Neural cell (in vitro differentiated cells): Measurements from ENCODE around the gene GNG7. TPM values are rescaled to one million over a fixed set of nuclear protein-coding genes. Genes with fewer than 3 reads are reported as not detected.

Source experiments
- H2AFZ ChIP-seq: fragments of 200-600, 300-800 bp; sonication (generic), shearing (Covaris generic); 2 replicates; pipeline ENCODE4 v1.6.0; 2014; ENCODE audit warnings: low read depth, mild to moderate bottlenecking, antibody characterized with exemption, low read length, moderate library complexity
- H3F3A ChIP-seq: fragments of 200-600 bp; shearing (Covaris generic); 2 replicates; pipeline ENCODE4 v1.6.1; 2016; ENCODE audit warnings: mild to moderate bottlenecking, moderate library complexity, mixed read lengths, antibody characterized with exemption, low read length; ENCODE audit not compliant: insufficient read depth, poor library complexity, severe bottlenecking
- H3K27ac ChIP-seq: fragments of 200-600, 300-800 bp; sonication (generic), shearing (Covaris generic); 2 replicates; pipeline ENCODE4 v1.5.1; 2014; ENCODE audit warnings: mild to moderate bottlenecking, low read length, moderate library complexity
- H3K27me3 ChIP-seq: fragments of 300-800, 200-600 bp; sonication (generic), shearing (Covaris generic); 2 replicates; pipeline ENCODE4 v1.6.0; 2014; ENCODE audit warnings: mild to moderate bottlenecking, low read depth, low read length, moderate library complexity; ENCODE audit not compliant: insufficient read depth
- H3K36me3 ChIP-seq: fragments of 300-800, 200-600 bp; sonication (generic), shearing (Covaris generic); 2 replicates; pipeline ENCODE4 v1.5.1; 2014; ENCODE audit warnings: mild to moderate bottlenecking, antibody characterized with exemption, low read length, moderate library complexity; ENCODE audit not compliant: insufficient read depth
- H3K4me2 ChIP-seq: fragments of 300-800, 200-600 bp; sonication (generic), shearing (Covaris generic); 2 replicates; pipeline ENCODE4 v1.6.0; 2014; ENCODE audit warnings: mild to moderate bottlenecking, low read length
- H3K4me3 ChIP-seq: fragments of 300-800, 200-600 bp; sonication (generic), shearing (Covaris generic); 2 replicates; pipeline ENCODE4 v1.5.1; 2014; ENCODE audit warnings: mild to moderate bottlenecking, low read length, moderate library complexity
- H3K79me2 ChIP-seq: fragments of 200-600 bp; shearing (Covaris generic); replicated peaks from 2 replicates; pipeline ENCODE4 v1.6.0; 2014; ENCODE audit warnings: mild to moderate bottlenecking, low read length, moderate library complexity; ENCODE audit not compliant: insufficient read depth
- H3K9ac ChIP-seq: fragments of 300-800, 200-600 bp; sonication (generic), shearing (Covaris generic); 2 replicates; pipeline ENCODE4 v1.6.1; 2016; ENCODE audit warnings: mild to moderate bottlenecking, low read length, mixed read lengths
- H3K9me2 ChIP-seq: fragments of 200-600 bp; shearing (Covaris generic); 2 replicates; pipeline ENCODE4 v1.6.1; 2016; ENCODE audit warnings: mild to moderate bottlenecking, low read length, mixed read lengths; ENCODE audit not compliant: insufficient read depth
- H3K9me3 ChIP-seq: fragments of 200-600, 300-800 bp; sonication (generic), shearing (Covaris generic); 2 replicates; pipeline ENCODE4 v1.6.1; 2016; ENCODE audit warnings: mild to moderate bottlenecking, mixed run types, low read length, moderate library complexity, mixed read lengths
- H4K20me1 ChIP-seq: fragments of 200-600 bp; shearing (Covaris generic); 2 replicates; pipeline ENCODE4 v1.6.1; 2016; ENCODE audit warnings: mild to moderate bottlenecking, mixed run types; ENCODE audit not compliant: insufficient read depth
- EP300 ChIP-seq: fragments of 450-650 bp; conservative IDR thresholded peaks from 2 replicates; pipeline ENCODE4 v1.6.1; 2014; ENCODE audit warnings: antibody characterized with exemption, mild to moderate bottlenecking, moderate library complexity; ENCODE audit not compliant: poor library complexity, severe bottlenecking
- EZH2 ChIP-seq: fragments of 200-600, 300-800 bp; shearing (Covaris generic), sonication (generic); IDR thresholded peaks from 2 replicates; pipeline ENCODE4 v1.6.1; 2014; ENCODE audit warnings: antibody characterized with exemption, low read length, borderline replicate concordance, mild to moderate bottlenecking; ENCODE audit not compliant: insufficient read depth, poor library complexity, severe bottlenecking
- MXI1 ChIP-seq: fragments of 450-650 bp; conservative IDR thresholded peaks from 2 replicates; pipeline ENCODE4 v1.6.1; 2014; ENCODE audit warnings: antibody characterized with exemption, mild to moderate bottlenecking; ENCODE audit not compliant: poor library complexity, severe bottlenecking
- POLR2AphosphoS5 ChIP-seq: IDR thresholded peaks from 2 replicates; pipeline ENCODE4 v1.6.1; 2012
- RAD21 ChIP-seq: fragments of 450-650 bp; conservative IDR thresholded peaks from 2 replicates; pipeline ENCODE4 v1.6.1; 2014; ENCODE audit warnings: antibody characterized with exemption, mild to moderate bottlenecking, moderate library complexity
- SMC3 ChIP-seq: fragments of 450-650 bp; conservative IDR thresholded peaks from 2 replicates; pipeline ENCODE4 v1.6.1; 2014; ENCODE audit warnings: antibody characterized with exemption, mild to moderate bottlenecking, moderate library complexity; ENCODE audit not compliant: poor library complexity
- TAF1 ChIP-seq: IDR thresholded peaks from 2 replicates; pipeline ENCODE4 v1.6.1; 2012; ENCODE audit warnings: low read depth
- polyA plus RNA-seq: library from polyadenylated mRNA; depleted of rRNA; stranded (reverse); fragments of >200 nt; gene quantifications from 2 replicates; pipeline ENCODE4 v1.2.3, GENCODE V29; 2014
- TF ChIP-seq, protein P1 (sequence below): fragments of 450-650 bp; IDR thresholded peaks from 2 replicates; pipeline ENCODE4 v1.5.1; 2014; ENCODE audit warnings: antibody characterized with exemption, mild to moderate bottlenecking, moderate library complexity; ENCODE audit not compliant: poor library complexity, severe bottlenecking
- TF ChIP-seq, protein P2 (sequence below): IDR thresholded peaks from 2 replicates; pipeline ENCODE4 v1.6.1; 2012; ENCODE audit warnings: borderline replicate concordance

Gene GNG7
- polyA plus RNA-seq, 1 donor from 2014 or later, result 3.0 TPM

GRCh38 chr19:2479556-2480194, 222.8 kb downstream of the GNG7 start:
- Histone ChIP-seq H3K9me2 (no peaks in the 10 kb centered on the region), H3K4me3 (no peak overlapping the region), H3K27ac (no peak overlapping the region), H2AFZ (no peak overlapping the region), H3F3A (no peaks in the 10 kb centered on the region), H3K79me2 (no peaks in the 10 kb centered on the region), H3K36me3 (no peaks in the 10 kb centered on the region), H3K27me3 (peaks cover 61% of the 10 kb centered on the region), H3K9me3 (peaks cover 3% of the 10 kb centered on the region), H3K4me2 (no peak overlapping the region), H3K9ac (no peak overlapping the region), H4K20me1 (no peaks in the 10 kb centered on the region)
- TF ChIP-seq RAD21 (no peak), EP300 (no peak), EZH2 (no peak), SMC3 (no peak), POLR2AphosphoS5 (no peak)
- TF ChIP-seq, protein P1, sequence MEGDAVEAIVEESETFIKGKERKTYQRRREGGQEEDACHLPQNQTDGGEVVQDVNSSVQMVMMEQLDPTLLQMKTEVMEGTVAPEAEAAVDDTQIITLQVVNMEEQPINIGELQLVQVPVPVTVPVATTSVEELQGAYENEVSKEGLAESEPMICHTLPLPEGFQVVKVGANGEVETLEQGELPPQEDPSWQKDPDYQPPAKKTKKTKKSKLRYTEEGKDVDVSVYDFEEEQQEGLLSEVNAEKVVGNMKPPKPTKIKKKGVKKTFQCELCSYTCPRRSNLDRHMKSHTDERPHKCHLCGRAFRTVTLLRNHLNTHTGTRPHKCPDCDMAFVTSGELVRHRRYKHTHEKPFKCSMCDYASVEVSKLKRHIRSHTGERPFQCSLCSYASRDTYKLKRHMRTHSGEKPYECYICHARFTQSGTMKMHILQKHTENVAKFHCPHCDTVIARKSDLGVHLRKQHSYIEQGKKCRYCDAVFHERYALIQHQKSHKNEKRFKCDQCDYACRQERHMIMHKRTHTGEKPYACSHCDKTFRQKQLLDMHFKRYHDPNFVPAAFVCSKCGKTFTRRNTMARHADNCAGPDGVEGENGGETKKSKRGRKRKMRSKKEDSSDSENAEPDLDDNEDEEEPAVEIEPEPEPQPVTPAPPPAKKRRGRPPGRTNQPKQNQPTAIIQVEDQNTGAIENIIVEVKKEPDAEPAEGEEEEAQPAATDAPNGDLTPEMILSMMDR, result peak; percentile 20
- TF ChIP-seq, protein P2, sequence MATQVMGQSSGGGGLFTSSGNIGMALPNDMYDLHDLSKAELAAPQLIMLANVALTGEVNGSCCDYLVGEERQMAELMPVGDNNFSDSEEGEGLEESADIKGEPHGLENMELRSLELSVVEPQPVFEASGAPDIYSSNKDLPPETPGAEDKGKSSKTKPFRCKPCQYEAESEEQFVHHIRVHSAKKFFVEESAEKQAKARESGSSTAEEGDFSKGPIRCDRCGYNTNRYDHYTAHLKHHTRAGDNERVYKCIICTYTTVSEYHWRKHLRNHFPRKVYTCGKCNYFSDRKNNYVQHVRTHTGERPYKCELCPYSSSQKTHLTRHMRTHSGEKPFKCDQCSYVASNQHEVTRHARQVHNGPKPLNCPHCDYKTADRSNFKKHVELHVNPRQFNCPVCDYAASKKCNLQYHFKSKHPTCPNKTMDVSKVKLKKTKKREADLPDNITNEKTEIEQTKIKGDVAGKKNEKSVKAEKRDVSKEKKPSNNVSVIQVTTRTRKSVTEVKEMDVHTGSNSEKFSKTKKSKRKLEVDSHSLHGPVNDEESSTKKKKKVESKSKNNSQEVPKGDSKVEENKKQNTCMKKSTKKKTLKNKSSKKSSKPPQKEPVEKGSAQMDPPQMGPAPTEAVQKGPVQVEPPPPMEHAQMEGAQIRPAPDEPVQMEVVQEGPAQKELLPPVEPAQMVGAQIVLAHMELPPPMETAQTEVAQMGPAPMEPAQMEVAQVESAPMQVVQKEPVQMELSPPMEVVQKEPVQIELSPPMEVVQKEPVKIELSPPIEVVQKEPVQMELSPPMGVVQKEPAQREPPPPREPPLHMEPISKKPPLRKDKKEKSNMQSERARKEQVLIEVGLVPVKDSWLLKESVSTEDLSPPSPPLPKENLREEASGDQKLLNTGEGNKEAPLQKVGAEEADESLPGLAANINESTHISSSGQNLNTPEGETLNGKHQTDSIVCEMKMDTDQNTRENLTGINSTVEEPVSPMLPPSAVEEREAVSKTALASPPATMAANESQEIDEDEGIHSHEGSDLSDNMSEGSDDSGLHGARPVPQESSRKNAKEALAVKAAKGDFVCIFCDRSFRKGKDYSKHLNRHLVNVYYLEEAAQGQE, result no peak

DNA sequence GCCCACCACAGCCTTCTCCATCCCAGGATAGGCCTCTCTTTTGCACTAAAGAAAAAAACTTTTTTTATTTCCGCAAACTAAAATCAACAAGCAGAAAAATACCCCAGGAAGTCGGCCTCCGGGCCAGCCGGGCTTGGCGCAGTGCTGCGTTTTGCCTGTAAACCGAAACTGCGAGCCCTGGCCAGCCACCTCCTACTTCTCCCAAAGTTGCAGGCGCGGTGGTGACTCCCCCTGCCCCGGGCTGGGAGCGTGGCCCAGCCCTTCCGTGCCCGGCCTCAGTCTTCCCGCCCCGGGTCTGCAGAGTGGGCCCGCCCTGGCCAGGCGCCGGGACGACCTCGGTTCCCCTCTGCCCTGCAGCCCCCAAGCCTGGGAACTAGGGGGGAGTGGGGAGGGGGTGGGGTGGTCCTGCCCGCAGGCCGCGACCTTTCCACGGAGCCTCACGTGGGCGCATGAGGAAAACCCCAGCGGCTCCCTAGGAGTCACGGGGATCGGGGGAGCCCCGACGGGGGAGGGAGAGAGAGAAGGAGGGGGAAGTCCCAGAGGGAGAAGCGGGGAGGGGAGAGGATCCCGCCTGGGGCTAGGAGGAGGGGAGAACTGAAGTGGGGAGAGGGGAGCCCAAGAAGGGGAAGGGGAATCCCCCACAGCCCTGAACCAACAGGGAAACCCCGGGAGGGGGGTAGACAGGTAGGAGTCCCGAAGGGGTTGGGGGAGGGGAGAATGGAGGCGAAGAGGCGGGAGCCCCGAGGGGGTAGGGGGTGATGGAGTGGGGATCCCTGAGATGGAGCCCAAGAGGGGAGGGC, 223.5 kb downstream of the GNG7 start:
- H3K4me3 ChIP-seq, result no peak overlapping the region
- no peaks in the 10 kb centered on the region for H3K9me3 ChIP-seq
- H3K36me3 ChIP-seq, result no peaks in the 10 kb centered on the region
- H4K20me1 ChIP-seq, result no peaks in the 10 kb centered on the region
- peaks cover 62% of the 10 kb centered on the region for H3K27me3 ChIP-seq
- no peak overlapping the region for H3K9ac ChIP-seq
- no peak overlapping the region for H3K27ac ChIP-seq
- no peaks in the 10 kb centered on the region for H3F3A ChIP-seq
- no peaks in the 10 kb centered on the region for H3K9me2 ChIP-seq
- TF ChIP-seq EZH2 (no peak), TAF1 (no peak), EP300 (no peak), SMC3 (no peak), POLR2AphosphoS5 (no peak), RAD21 (no peak), MXI1 (no peak)
- TF ChIP-seq, protein P2, result no peak
- TF ChIP-seq, protein P1, result no peak
- no peak overlapping the region for H3K4me2 ChIP-seq
- H2AFZ ChIP-seq, result no peak overlapping the region
- no peaks in the 10 kb centered on the region for H3K79me2 ChIP-seq
